Measurements from ENCODE around the gene BCR.
"Not testable (repeated sequence)": the region's sequence is repeated elsewhere in the genome, so short reads cannot be mapped to it uniquely, and the experiment has no call there.

BCR gene

DNA sequence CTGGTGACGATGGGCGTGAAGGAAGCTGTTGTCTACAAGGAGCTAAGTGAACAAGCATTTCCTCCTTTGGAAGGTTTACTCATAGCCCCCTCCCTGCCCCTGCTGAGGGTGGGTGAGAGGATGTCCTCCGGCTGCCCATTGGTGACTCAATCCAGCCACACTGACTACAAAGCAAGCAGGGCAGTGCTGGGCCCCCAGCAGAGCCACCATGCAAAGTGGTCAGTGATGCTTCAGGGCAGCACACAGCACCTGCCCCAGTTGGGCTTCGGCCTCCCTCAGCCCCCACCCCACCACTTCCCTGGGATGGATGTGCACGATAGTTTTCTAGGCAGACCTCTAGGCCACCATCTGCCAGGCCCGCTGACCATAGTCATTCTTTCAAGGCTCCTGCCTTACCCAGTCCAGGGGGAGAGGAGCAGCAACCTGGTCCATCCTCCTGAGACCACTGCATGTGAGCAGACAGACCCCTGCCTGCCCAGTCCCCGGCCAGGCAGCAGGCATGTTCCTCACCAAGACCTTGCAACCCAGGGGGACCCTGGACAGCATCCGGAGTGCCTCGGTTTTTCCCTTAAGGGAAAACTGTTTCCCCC, 125.1 kb downstream of the BCR start:
- H3K36me3 ChIP-seq (ENCODE audit: insufficient read depth, low read length) = no peaks in the 10 kb centered on the region
- peaks cover 36% of the 10 kb centered on the region for H3K4me1 ChIP-seq (ENCODE audit: control insufficient read depth, insufficient read depth, low read length, unreplicated experiment)
- peak overlapping the region; percentile 97 for H3K27ac ChIP-seq (ENCODE audit: low read depth, low read length)
- peak overlapping the region; percentile 62 for H3K4me3 ChIP-seq (ENCODE audit: low read depth, low read length)
- no peaks in the 10 kb centered on the region for H3K79me2 ChIP-seq (ENCODE audit: control insufficient read depth, insufficient read depth, low read length, unreplicated experiment)
- no peaks in the 10 kb centered on the region for H3K27me3 ChIP-seq (ENCODE audit: insufficient read depth, low read length)
- H2AFZ ChIP-seq (ENCODE audit: low read length, unreplicated experiment) = no peak overlapping the region

DNA sequence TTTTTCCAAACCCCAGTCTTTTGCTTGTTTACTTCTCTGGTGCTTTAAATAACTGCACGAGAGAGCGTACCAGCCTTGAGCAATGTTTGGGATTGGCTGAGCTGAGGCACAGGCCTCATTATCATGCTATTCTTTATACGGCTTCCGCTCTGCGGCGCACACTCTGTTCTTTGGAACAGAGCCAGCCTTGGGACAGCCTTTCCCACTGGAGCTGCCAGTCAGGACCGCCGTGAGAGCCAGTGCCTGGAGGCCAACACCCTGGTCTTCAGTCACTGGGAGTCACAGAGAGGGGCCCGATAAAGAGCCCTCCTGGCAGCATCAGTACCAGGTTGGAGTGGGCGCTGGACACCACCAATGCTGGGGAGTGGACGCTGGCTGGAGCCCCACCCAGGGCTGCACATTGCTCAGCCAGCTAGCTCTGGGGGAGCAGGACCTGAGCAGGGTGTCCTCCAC, 125.6 kb downstream of the BCR start:
- Histone ChIP-seq H2AFZ (ENCODE audit: low read length, unreplicated experiment) (no peak overlapping the region), H3K4me3 (ENCODE audit: low read depth, low read length) (peak overlapping the region; percentile 62; the same call in 1 of the 2 replicates), H3K79me2 (ENCODE audit: control insufficient read depth, insufficient read depth, low read length, unreplicated experiment) (no peaks in the 10 kb centered on the region), H3K36me3 (ENCODE audit: insufficient read depth, low read length) (no peaks in the 10 kb centered on the region), H3K27ac (ENCODE audit: low read depth, low read length) (peak overlapping the region; percentile 97), H3K4me1 (ENCODE audit: control insufficient read depth, insufficient read depth, low read length, unreplicated experiment) (peaks cover 36% of the 10 kb centered on the region), H3K27me3 (ENCODE audit: insufficient read depth, low read length) (no peaks in the 10 kb centered on the region)

GRCh38 chr22:23306438-23306921, 126.2 kb downstream of the BCR start:
- no peak overlapping the region for H2AFZ ChIP-seq (ENCODE audit: low read length, unreplicated experiment)
- H3K79me2 ChIP-seq (ENCODE audit: control insufficient read depth, insufficient read depth, low read length, unreplicated experiment) = no peaks in the 10 kb centered on the region
- H3K27me3 ChIP-seq (ENCODE audit: insufficient read depth, low read length) = no peaks in the 10 kb centered on the region
- peak overlapping the region; percentile 97 for H3K27ac ChIP-seq (ENCODE audit: low read depth, low read length)
- H3K4me3 ChIP-seq (ENCODE audit: low read depth, low read length) = peak overlapping the region; percentile 23; the same call in 1 of the 2 replicates
- peaks cover 36% of the 10 kb centered on the region for H3K4me1 ChIP-seq (ENCODE audit: control insufficient read depth, insufficient read depth, low read length, unreplicated experiment)
- no peaks in the 10 kb centered on the region for H3K36me3 ChIP-seq (ENCODE audit: insufficient read depth, low read length)

DNA sequence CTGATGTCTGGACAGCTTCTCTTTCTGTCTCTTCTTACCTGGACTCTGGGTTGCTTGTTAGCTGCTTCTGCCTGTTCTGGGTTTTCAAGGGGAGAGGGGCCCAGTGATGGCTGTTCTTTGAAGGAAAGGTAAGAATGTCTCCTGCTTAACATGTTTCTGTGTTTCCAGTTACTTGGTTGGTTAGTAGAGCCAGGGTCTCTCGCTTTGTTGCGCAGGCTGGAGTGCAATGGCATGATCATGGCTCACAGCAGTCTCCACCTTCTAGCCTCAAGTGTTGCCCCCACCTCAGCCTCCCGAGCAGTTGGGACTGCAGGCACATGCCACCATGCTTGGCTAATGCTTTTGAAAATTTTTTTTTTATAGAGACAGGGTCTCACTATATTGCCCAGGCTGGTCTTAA, 126.6 kb downstream of the BCR start:
- no peaks in the 10 kb centered on the region for H3K79me2 ChIP-seq (ENCODE audit: control insufficient read depth, insufficient read depth, low read length, unreplicated experiment)
- no peaks in the 10 kb centered on the region for H3K36me3 ChIP-seq (ENCODE audit: insufficient read depth, low read length)
- H3K4me1 ChIP-seq (ENCODE audit: control insufficient read depth, insufficient read depth, low read length, unreplicated experiment) = peaks cover 35% of the 10 kb centered on the region
- H2AFZ ChIP-seq (ENCODE audit: low read length, unreplicated experiment) = no peak overlapping the region
- H3K27ac ChIP-seq (ENCODE audit: low read depth, low read length) = peak overlapping the region; percentile 97
- H3K4me3 ChIP-seq (ENCODE audit: low read depth, low read length) = no peak overlapping the region
- no peaks in the 10 kb centered on the region for H3K27me3 ChIP-seq (ENCODE audit: insufficient read depth, low read length)

DNA sequence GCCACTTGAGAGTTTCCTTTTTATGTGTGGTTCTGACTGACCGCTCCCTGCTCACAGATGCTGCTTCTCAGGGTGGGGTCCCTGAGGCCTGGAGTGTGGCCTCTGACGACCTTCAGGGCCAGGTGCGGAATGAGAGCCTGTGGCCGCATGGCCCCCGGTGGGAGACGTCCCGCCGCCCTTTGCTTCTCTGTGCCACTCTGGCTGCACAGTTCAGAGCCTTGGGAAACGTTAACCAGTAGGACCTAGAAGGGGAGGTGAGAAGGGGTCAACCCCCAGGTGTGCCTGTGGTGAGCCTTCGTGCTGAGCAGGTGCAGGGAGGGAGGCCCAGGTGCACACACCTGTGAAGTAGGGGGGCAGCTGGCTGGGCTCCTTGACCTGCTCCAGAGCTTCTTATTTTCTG, 127.2 kb downstream of the BCR start:
- H3K4me3 ChIP-seq (ENCODE audit: low read depth, low read length); H3K36me3 ChIP-seq (ENCODE audit: insufficient read depth, low read length); H3K79me2 ChIP-seq (ENCODE audit: control insufficient read depth, insufficient read depth, low read length, unreplicated experiment); H3K27me3 ChIP-seq (ENCODE audit: insufficient read depth, low read length); H2AFZ ChIP-seq (ENCODE audit: low read length, unreplicated experiment); H3K27ac ChIP-seq (ENCODE audit: low read depth, low read length): not testable (repeated sequence)
- peaks cover 29% of the 10 kb centered on the region for H3K4me1 ChIP-seq (ENCODE audit: control insufficient read depth, insufficient read depth, low read length, unreplicated experiment)

GRCh38 chr22:23309261-23309660, 129.0 kb downstream of the BCR start:
- H3K27ac ChIP-seq (ENCODE audit: low read depth, low read length); H3K4me3 ChIP-seq (ENCODE audit: low read depth, low read length); H3K79me2 ChIP-seq (ENCODE audit: control insufficient read depth, insufficient read depth, low read length, unreplicated experiment); H3K36me3 ChIP-seq (ENCODE audit: insufficient read depth, low read length); H2AFZ ChIP-seq (ENCODE audit: low read length, unreplicated experiment); H3K27me3 ChIP-seq (ENCODE audit: insufficient read depth, low read length): not testable (repeated sequence)
- H3K4me1 ChIP-seq (ENCODE audit: control insufficient read depth, insufficient read depth, low read length, unreplicated experiment) = peaks cover 26% of the 10 kb centered on the region

DNA sequence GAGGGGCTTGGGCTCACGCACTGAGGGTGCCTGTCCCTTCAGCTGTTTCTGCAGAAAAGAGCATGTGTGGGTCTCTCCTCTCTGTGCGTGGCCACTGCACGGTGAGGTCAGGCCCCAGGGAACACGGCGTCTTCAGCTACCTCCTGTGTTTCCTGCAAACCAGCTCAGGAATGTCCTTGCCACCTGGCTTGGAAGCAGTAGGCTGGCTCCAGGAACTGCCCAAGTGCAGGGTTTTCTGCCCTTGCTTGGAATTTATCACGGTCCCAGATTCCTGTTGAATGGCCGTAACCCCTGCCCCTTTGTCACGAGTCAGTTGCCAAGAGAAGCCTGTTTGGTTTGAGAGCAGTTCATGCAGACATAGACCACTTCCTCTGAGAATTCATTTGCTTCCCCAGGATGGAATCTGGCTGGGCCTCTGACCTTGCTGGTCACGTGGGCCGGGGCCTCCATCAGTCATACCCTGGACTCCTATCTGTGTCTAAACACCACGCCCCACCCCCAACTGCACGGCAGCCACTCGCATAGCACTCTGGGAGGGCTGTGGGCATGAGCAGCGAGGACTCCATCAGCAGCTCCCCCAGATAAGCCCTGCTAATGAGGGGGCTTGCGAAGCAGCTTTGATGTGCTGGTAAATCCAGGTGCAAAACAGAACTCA, 130.3 kb downstream of the BCR start:
- not testable (repeated sequence) for H3K27ac ChIP-seq (ENCODE audit: low read depth, low read length); H3K79me2 ChIP-seq (ENCODE audit: control insufficient read depth, insufficient read depth, low read length, unreplicated experiment); H3K4me3 ChIP-seq (ENCODE audit: low read depth, low read length); H3K36me3 ChIP-seq (ENCODE audit: insufficient read depth, low read length); H3K27me3 ChIP-seq (ENCODE audit: insufficient read depth, low read length); H2AFZ ChIP-seq (ENCODE audit: low read length, unreplicated experiment)
- H3K4me1 ChIP-seq (ENCODE audit: control insufficient read depth, insufficient read depth, low read length, unreplicated experiment) = peaks cover 13% of the 10 kb centered on the region

DNA sequence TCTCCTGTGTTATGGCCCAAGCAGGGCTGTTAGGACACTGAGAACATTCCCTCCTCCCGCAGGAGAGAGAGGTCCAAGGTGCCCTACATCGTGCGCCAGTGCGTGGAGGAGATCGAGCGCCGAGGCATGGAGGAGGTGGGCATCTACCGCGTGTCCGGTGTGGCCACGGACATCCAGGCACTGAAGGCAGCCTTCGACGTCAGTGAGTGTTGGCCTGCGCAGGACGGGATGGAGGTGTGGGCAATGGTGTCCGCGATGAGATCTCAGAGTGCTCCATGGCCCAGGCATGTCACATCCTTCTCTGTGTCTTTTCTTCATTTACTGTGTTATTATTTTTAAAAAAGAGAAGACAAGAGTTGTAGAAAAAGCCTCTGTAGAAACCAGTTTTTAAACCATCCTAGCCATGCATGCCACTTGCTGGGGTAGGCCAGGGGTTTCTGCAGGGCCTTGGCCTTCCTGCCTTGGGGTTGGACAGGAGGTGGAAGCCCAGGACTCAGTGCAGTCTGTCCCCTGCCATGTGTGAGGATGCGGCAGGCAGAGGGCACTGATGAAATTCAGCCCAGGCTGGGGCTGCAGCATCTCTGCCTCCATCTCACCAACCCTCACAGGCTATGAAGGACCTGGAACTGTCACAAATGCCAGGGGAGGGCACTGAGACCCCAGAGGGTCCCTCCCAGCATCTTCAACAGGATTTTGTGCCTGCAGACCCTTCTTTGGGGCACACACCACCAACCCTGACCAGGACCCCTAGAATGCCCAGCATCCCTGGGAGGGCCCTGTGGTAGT, 131.5 kb downstream of the BCR start:
- not testable (repeated sequence) for H3K4me1 ChIP-seq (ENCODE audit: control insufficient read depth, insufficient read depth, low read length, unreplicated experiment)

DNA sequence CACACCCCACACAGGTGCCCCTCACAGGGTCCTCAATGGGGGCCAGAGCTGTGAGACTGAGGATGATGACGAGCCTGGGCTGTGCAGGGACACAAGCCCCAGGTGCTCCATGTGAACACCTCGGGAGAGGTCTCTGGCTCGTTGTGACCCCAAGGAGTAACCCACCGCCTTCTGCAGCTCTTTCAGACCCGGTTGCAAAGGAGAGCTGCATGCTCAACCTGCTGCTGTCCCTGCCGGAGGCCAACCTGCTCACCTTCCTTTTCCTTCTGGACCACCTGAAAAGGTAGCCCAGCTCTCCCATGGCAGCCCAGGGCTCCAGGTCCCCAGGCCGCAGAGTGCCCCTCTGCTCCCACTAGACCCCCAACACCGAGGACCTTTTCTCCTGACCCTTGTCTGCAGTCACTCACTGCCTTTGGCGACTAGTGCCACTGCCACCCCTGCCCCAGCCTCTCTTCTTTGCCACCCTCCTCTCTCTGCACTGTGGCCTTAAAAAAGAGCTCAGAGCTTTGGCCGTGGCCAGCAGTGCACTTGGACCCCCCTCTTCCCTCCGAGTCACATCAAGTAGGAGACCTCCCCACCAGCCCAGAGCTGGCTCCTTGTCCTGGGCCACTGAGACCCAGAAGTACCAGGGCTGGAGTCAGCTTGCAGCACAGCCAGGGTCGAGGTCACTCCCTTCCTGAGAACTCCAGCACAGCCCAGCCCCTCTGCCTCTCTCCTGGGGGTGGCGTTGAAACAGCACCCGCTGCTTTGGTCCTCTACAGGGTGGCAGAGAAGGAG, 133.7 kb downstream of the BCR start:
- no peaks in the 10 kb centered on the region for H3K4me1 ChIP-seq (ENCODE audit: control insufficient read depth, insufficient read depth, low read length, unreplicated experiment)
- no peaks in the 10 kb centered on the region for H3K36me3 ChIP-seq (ENCODE audit: insufficient read depth, low read length)
- H3K27ac ChIP-seq (ENCODE audit: low read depth, low read length) = no peak overlapping the region
- no peak overlapping the region for H3K4me3 ChIP-seq (ENCODE audit: low read depth, low read length)
- H2AFZ ChIP-seq (ENCODE audit: low read length, unreplicated experiment) = no peak overlapping the region
- H3K79me2 ChIP-seq (ENCODE audit: control insufficient read depth, insufficient read depth, low read length, unreplicated experiment) = no peaks in the 10 kb centered on the region
- no peaks in the 10 kb centered on the region for H3K27me3 ChIP-seq (ENCODE audit: insufficient read depth, low read length)

More for the DNA sequence above, 131.5 kb downstream of the BCR start:
- H3K4me3 ChIP-seq (ENCODE audit: low read depth, low read length); H3K36me3 ChIP-seq (ENCODE audit: insufficient read depth, low read length); H2AFZ ChIP-seq (ENCODE audit: low read length, unreplicated experiment); H3K27ac ChIP-seq (ENCODE audit: low read depth, low read length); H3K79me2 ChIP-seq (ENCODE audit: control insufficient read depth, insufficient read depth, low read length, unreplicated experiment); H3K27me3 ChIP-seq (ENCODE audit: insufficient read depth, low read length): not testable (repeated sequence)

DNA sequence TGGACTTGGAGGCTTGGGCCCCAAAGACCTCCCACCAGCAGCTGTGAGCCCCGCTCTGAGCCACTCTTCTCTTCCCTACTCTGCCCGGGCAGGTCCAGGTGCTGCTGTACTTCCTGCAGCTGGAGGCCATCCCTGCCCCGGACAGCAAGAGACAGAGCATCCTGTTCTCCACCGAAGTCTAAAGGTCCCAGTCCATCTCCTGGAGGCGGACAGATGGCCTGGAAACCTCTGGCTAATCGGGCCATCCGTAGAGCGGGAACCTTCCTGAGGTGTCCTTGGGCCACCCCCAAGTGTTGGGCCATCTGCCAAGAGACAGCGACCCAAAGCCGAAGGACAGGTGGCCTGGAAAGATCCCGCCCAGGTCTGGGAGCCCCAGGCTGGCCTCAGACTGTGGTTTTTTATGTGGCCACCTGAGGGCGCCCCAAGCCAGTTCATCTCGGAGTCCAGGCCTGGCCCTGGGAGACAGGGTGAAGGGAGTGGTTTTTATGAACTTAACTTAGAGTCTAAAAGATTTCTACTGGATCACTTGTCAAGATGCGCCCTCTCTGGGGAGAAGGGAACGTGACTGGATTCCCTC, 135.1 kb downstream of the BCR start:
- Histone ChIP-seq H3K27ac (ENCODE audit: low read depth, low read length) (no peak overlapping the region; the same call in 1 of the 2 replicates), H3K79me2 (ENCODE audit: control insufficient read depth, insufficient read depth, low read length, unreplicated experiment) (no peaks in the 10 kb centered on the region), H3K36me3 (ENCODE audit: insufficient read depth, low read length) (no peaks in the 10 kb centered on the region), H3K4me1 (ENCODE audit: control insufficient read depth, insufficient read depth, low read length, unreplicated experiment) (no peaks in the 10 kb centered on the region), H3K27me3 (ENCODE audit: insufficient read depth, low read length) (no peaks in the 10 kb centered on the region), H3K4me3 (ENCODE audit: low read depth, low read length) (no peak overlapping the region), H2AFZ (ENCODE audit: low read length, unreplicated experiment) (no peak overlapping the region)
